B cell (primary cell): ENCODE results near the gene ETV6. TPM values are rescaled to one million over a fixed set of nuclear protein-coding genes. Genes with fewer than 3 reads are reported as not detected.

ENCODE experiments used
- ATAC-seq: fragments of 200-7000 bp; cut with Tn5 transposase; one replicate; pipeline ENCODE4 v1.10.0; 2021; ENCODE audit warnings: low read depth, mild to moderate bottlenecking, moderate number of reproducible peaks, moderate library complexity
- CTCF ChIA-PET: fragments of 350-600 bp; sonication (Branson Sonifier 250); formaldehyde crosslinking; loops from one replicate; lab custom pipeline; 2021; ENCODE audit warnings: antibody characterized with exemption, inconsistent platforms; lab: Charles Lee
- POLR2A ChIA-PET: fragments of 350-600 bp; sonication (Branson Sonifier 250); formaldehyde crosslinking; loops from one replicate; lab custom pipeline; 2021; ENCODE audit warnings: antibody characterized with exemption; lab: Charles Lee
- DNase-seq: peaks from one replicate; pipeline ENCODE4 v3.0.0; 2013
- H2AFZ ChIP-seq: 2 replicates; pipeline ENCODE4 v1.6.1; 2012; ENCODE audit warnings: mild to moderate bottlenecking, low read depth, low read length; ENCODE audit not compliant: insufficient read depth, poor library complexity, severe bottlenecking
- H3K27ac ChIP-seq, 2 donors: 1 replicate in 1 of 2; 2 replicates in 1 of 2; pipeline ENCODE4 v1.5.1; 2012 to 2013; ENCODE audit warnings: low read length in 2 of 2, mild to moderate bottlenecking in 2 of 2, moderate library complexity in 1 of 2
- H3K27me3 ChIP-seq, 4 experiments: fragments of 200-600 bp in 1 of 4; sonication (generic) in 1 of 4; replicated peaks in 1 of 4; 1 replicate in 2 of 4; 2 replicates in 2 of 4; pipeline versions ENCODE4 v1.6.1 to v1.7.0; 2013 to 2016; ENCODE audit warnings: low read length in 3 of 4, mild to moderate bottlenecking in 2 of 4, mixed read lengths in 1 of 4, moderate library complexity in 1 of 4; ENCODE audit not compliant: insufficient read depth in 4 of 4, control insufficient read depth in 3 of 4; ENCODE audit errors: control extremely low read depth in 1 of 4
- H3K36me3 ChIP-seq, 2 experiments: replicated peaks in 1 of 2; 1 replicate in 1 of 2; 2 replicates in 1 of 2; pipeline versions ENCODE4 v1.6.1 to v1.7.1; 2013; ENCODE audit warnings: low read length in 1 of 2; ENCODE audit not compliant: insufficient read depth in 2 of 2, control insufficient read depth in 1 of 2; ENCODE audit errors: control extremely low read depth in 1 of 2, extremely low read depth in 1 of 2
- H3K4me1 ChIP-seq, 2 donors: fragments of 200-600 bp in 1 of 2; sonication (generic) in 1 of 2; 1 replicate in 1 of 2; 2 replicates in 1 of 2; pipeline versions ENCODE4 v1.5.1 to v1.6.1; 2013 to 2017; ENCODE audit warnings: low read length in 2 of 2; ENCODE audit not compliant: control insufficient read depth in 2 of 2, insufficient read depth in 2 of 2
- H3K4me2 ChIP-seq: replicated peaks from 2 replicates; pipeline ENCODE3; 2012; ENCODE audit warnings: mild to moderate bottlenecking, low read depth, low read length; ENCODE audit not compliant: poor library complexity, severe bottlenecking
- H3K4me3 ChIP-seq, 5 experiments: fragments of 200-600 bp in 1 of 5; sonication (generic) in 1 of 5; 1 replicate in 3 of 5; 2 replicates in 2 of 5; pipeline versions ENCODE4 v1.5.1 to v1.7.0; 2011 to 2016; ENCODE audit warnings: low read length in 4 of 5, mild to moderate bottlenecking in 4 of 5, low read depth in 2 of 5, control low read depth in 1 of 5, moderate library complexity in 1 of 5; ENCODE audit not compliant: insufficient read depth in 1 of 5; ENCODE audit errors: control extremely low read depth in 1 of 5, extremely low read depth in 1 of 5
- H3K79me2 ChIP-seq: fragments of 200-600 bp; sonication (generic); one replicate; pipeline ENCODE4 v1.6.0; 2016; ENCODE audit warnings: low read length; ENCODE audit not compliant: control insufficient read depth, insufficient read depth
- H3K9ac ChIP-seq: fragments of 200-600 bp; sonication (generic); 2 replicates; pipeline ENCODE4 v1.6.1; 2017; ENCODE audit warnings: mild to moderate bottlenecking, low read length, moderate library complexity
- H3K9me3 ChIP-seq, 3 donors: one replicate each; pipeline versions ENCODE4 v1.6.1 to v1.7.1; 2013; ENCODE audit warnings: low read length in 2 of 3; ENCODE audit not compliant: control insufficient read depth in 2 of 3, insufficient read depth in 1 of 3; ENCODE audit errors: control extremely low read depth in 1 of 3
- H4K20me1 ChIP-seq: 2 replicates; pipeline ENCODE4 v1.6.0; 2012; ENCODE audit warnings: mild to moderate bottlenecking, low read length; ENCODE audit not compliant: insufficient read depth, control insufficient read depth, poor library complexity, severe bottlenecking
- H3K27ac Mint-ChIP-seq: one replicate; pipeline ENCODE4 v1.8.0; 2021; ENCODE audit warnings: mixed read lengths
- H3K27me3 Mint-ChIP-seq: one replicate; pipeline ENCODE4 v1.8.0; 2021; ENCODE audit warnings: mixed read lengths
- H3K4me1 Mint-ChIP-seq: one replicate; pipeline ENCODE4 v1.8.0; 2021; ENCODE audit warnings: mixed read lengths
- H3K4me3 Mint-ChIP-seq: one replicate; pipeline ENCODE4 v1.8.0; 2021; ENCODE audit warnings: mixed read lengths
- H3K9me3 Mint-ChIP-seq: one replicate; pipeline ENCODE4 v1.8.0; 2022; ENCODE audit warnings: mixed read lengths; ENCODE audit not compliant: insufficient read depth
- CTCF ChIP-seq: fragments of 200-600 bp; IDR thresholded peaks from one replicate; pipeline ENCODE4 v1.8.0; 2022; ENCODE audit warnings: antibody characterized with exemption, mild to moderate bottlenecking
- EZH2 ChIP-seq: IDR thresholded peaks from 2 replicates; pipeline ENCODE4 v1.6.1; 2012; ENCODE audit warnings: borderline replicate concordance, low read depth, mild to moderate bottlenecking, moderate library complexity, low read length; ENCODE audit not compliant: insufficient read depth, poor library complexity, severe bottlenecking
- WGBS: methylation state at CpG from one replicate; pipeline ENCODE4 v1.1.5; 2013; ENCODE audit warnings: missing lambda C conversion rate; ENCODE audit not compliant: insufficient coverage; 5-methylcytosine and 5-hydroxymethylcytosine counted together
- intact Hi-C: fragments of 100-400 bp; cut with micrococcal nuclease; formaldehyde crosslinking; loops from one replicate; pipeline ENCODE4 v1.10.0; 2022
- polyA plus RNA-seq: library from polyadenylated mRNA; depleted of rRNA; stranded (reverse); fragments of >200 nt; gene quantifications from 2 replicates; pipeline ENCODE4 v1.2.3, GENCODE V29; 2012
- total RNA-seq, 2 donors: library from RNA; stranded (reverse); fragments of 120-200 nt in 1 of 2; gene quantifications; 1 replicate in 1 of 2; 2 replicates in 1 of 2; pipeline versions ENCODE4 v1.2.3 to v1.2.4, GENCODE V29; 2013 to 2022

Gene ETV6
- total and polyA plus RNA-seq, 2 donors (not counting 1 experiment from before 2014, with no cell fraction given): 17.4 to 123 TPM

GRCh38 chr12:11732715-11733114, 83.2 kb downstream of the ETV6 start:
- WGBS: no CpG with 5 or more reads among the region's 2 CpGs
- POLR2A ChIA-PET: interaction anchor here (1.3 to 3.5 kb wide), 3 partner anchors 12 to 104 kb away, joined by 4 to 19 read pairs (median 5); no protein-coding TSS in a partner anchor
- peaks cover 63 to 73% of the 10 kb centered on the region in 2 donors for H3K4me1 ChIP-seq

More at GRCh38 chr12:11732715-11733114, 83.2 kb downstream of the ETV6 start:
- Mint-ChIP-seq H3K4me3 (peak overlapping the region; percentile 79), H3K4me1 (peaks cover 89% of the 10 kb centered on the region), H3K9me3 (no peaks in the 10 kb centered on the region), H3K27ac (peak overlapping the region; percentile 94), H3K27me3 (no peaks in the 10 kb centered on the region)
- H3K4me2 ChIP-seq: peak overlapping the region; percentile 66
- H4K20me1 ChIP-seq: peaks cover 64% of the 10 kb centered on the region
- intact Hi-C loops: loop anchor here (5.0 to 10.0 kb wide), 3 partner anchors 300 to 982 kb away; partner anchors contain the start of genes BORCS5, CDKN1B and MANSC1
- CTCF ChIA-PET: interaction anchor here (0.7 to 5.6 kb wide), 4 partner anchors 12 to 151 kb away, joined by 4 to 31 read pairs (median 8); no protein-coding TSS in a partner anchor
- no peaks in the 10 kb centered on the region for H3K27me3 ChIP-seq
- TF ChIP-seq CTCF: no peak
- TF ChIP-seq EZH2: no peak
- DNase-seq (no peak), ATAC-seq (no peak)
- no peaks in the 10 kb centered on the region for H3K9me3 ChIP-seq
- H3K36me3 ChIP-seq: no peaks in the 10 kb centered on the region
- peak overlapping the region; percentile 23 for H3K9ac ChIP-seq
- H3K4me3 ChIP-seq: peak overlapping the region in 1 of 5 experiments; percentile 40
- H3K27ac ChIP-seq: peak overlapping the region; percentile 69 to 76
- H2AFZ ChIP-seq: no peak overlapping the region
- H3K79me2 ChIP-seq: peaks cover 48% of the 10 kb centered on the region
